GM12878 (cell line): ENCODE results near the gene HSPB6. TPM values are rescaled to one million over a fixed set of nuclear protein-coding genes. Genes with fewer than 3 reads are reported as not detected.
A peak's percentile ranks its signal among the peaks of the same experiment; 100 is the strongest.

Source experiments
- ATAC-seq: fragments of 200-7000 bp; cut with Tn5 transposase; 3 replicates; pipeline ENCODE4 v1.9.1; 2020; ENCODE audit warnings: mild to moderate bottlenecking, moderate library complexity
- BruUV-seq: library from RNA; stranded (reverse); fragments of 400-500 nt; replicated peaks from 2 replicates; lab custom pipeline; 2021; lab: Mats Ljungman, UMichigan
- CTCF ChIA-PET: fragments of 300-600 bp; sonication (Branson Sonifier 250); formaldehyde crosslinking; extraction: SDS; loops from one replicate; lab custom pipeline; 2021; ENCODE audit warnings: inconsistent platforms; lab: Yijun Ruan, JAX
- POLR2A ChIA-PET: fragments of 350-600 bp; formaldehyde crosslinking; extraction: SDS; loops from one replicate; lab custom pipeline; 2021; ENCODE audit warnings: inconsistent platforms; lab: Charles Lee
- RAD21 ChIA-PET: fragments of 300-600 bp; sonication (Branson Sonifier 250); formaldehyde crosslinking; loops from one replicate; lab custom pipeline; 2023; ENCODE audit warnings: antibody characterized with exemption; ENCODE audit not compliant: unreplicated experiment; lab: Charles Lee
- SMC1A ChIA-PET: fragments of 300-600 bp; sonication (Branson Sonifier 250); formaldehyde crosslinking; loops from one replicate; lab custom pipeline; 2023; ENCODE audit not compliant: unreplicated experiment, uncharacterized antibody; lab: Charles Lee
- DNase-seq: peaks from one replicate; pipeline ENCODE4 v3.0.0-alpha.2; 2011; ENCODE audit warnings: low read depth, low spot score
- FAIRE-seq: peaks from 3 replicates; lab custom pipeline; 2011; peaks lifted over from hg19 to GRCh38; lab: Jason Lieb, UNC
- H2AFZ ChIP-seq: 2 replicates; pipeline ENCODE4 v1.6.0; 2011; ENCODE audit warnings: low read depth, low read length, control low read depth; ENCODE audit not compliant: control insufficient read depth
- H3K27ac ChIP-seq: 2 replicates; pipeline ENCODE4 v1.5.1; 2011; ENCODE audit warnings: control low read depth; ENCODE audit not compliant: control insufficient read depth, insufficient read depth
- H3K27me3 ChIP-seq, 2 experiments: replicated peaks in 1 of 2; 2 replicates each; pipeline versions ENCODE4 v1.6.0 to v1.6.1; 2011; ENCODE audit warnings: low read length in 1 of 2; ENCODE audit not compliant: control insufficient read depth in 2 of 2, insufficient read depth in 2 of 2
- H3K36me3 ChIP-seq, 2 experiments: 2 replicates each; pipeline ENCODE4 v1.5.1; 2011; ENCODE audit warnings: low read length in 1 of 2; ENCODE audit not compliant: control insufficient read depth in 2 of 2, insufficient read depth in 2 of 2
- H3K4me1 ChIP-seq: 2 replicates; pipeline ENCODE4 v1.6.1; 2011; ENCODE audit warnings: mild to moderate bottlenecking, low read length, moderate library complexity, mixed read lengths; ENCODE audit not compliant: control insufficient read depth, insufficient read depth
- H3K4me2 ChIP-seq: 2 replicates; pipeline ENCODE4 v1.6.0; 2011; ENCODE audit warnings: control low read depth; ENCODE audit not compliant: control insufficient read depth, insufficient read depth
- H3K4me3 ChIP-seq: fragments of 200-600 bp; sonication (generic); 2 replicates; pipeline ENCODE4 v1.5.1; 2016
- H3K79me2 ChIP-seq: 2 replicates; pipeline ENCODE4 v1.6.0; 2011; ENCODE audit warnings: low read length; ENCODE audit not compliant: control insufficient read depth, insufficient read depth
- H3K9ac ChIP-seq: 2 replicates; pipeline ENCODE4 v1.8.0; 2011; ENCODE audit warnings: low read length, control low read depth, mixed read lengths; ENCODE audit not compliant: control insufficient read depth, insufficient read depth
- H3K9me3 ChIP-seq: replicated peaks from 3 replicates; pipeline ENCODE4 v1.5.1; 2011; ENCODE audit warnings: mild to moderate bottlenecking, low read length; ENCODE audit not compliant: control insufficient read depth, insufficient read depth
- H4K20me1 ChIP-seq: 2 replicates; pipeline ENCODE4 v1.6.0; 2011; ENCODE audit not compliant: control insufficient read depth, insufficient read depth
- BCL3 ChIP-seq: IDR thresholded peaks from 2 replicates; pipeline ENCODE4 v1.6.1; 2011; ENCODE audit warnings: borderline replicate concordance, low read depth, mild to moderate bottlenecking, moderate library complexity, low read length; ENCODE audit not compliant: insufficient read depth, poor library complexity, severe bottlenecking
- CREM ChIP-seq: IDR thresholded peaks from 2 replicates; pipeline ENCODE4 v1.6.1; 2014; ENCODE audit warnings: antibody characterized with exemption, low read depth
- EZH2 ChIP-seq: IDR thresholded peaks from 2 replicates; pipeline ENCODE4 v1.6.1; 2012; ENCODE audit warnings: low read depth, mild to moderate bottlenecking, control low read depth, inconsistent platforms, low read length, borderline replicate concordance; ENCODE audit not compliant: control insufficient read depth
- KLF5 ChIP-seq: fragments of 450-650 bp; IDR thresholded peaks from 2 replicates; pipeline ENCODE4 v1.6.1; 2014; ENCODE audit warnings: mild to moderate bottlenecking; ENCODE audit not compliant: partially characterized antibody
- MAX ChIP-seq: IDR thresholded peaks from 2 replicates; pipeline ENCODE4 v1.6.1; 2012; ENCODE audit warnings: low read depth, low read length, improper control_type of control experiment
- MXI1 ChIP-seq: fragments of 150-350 bp; IDR thresholded peaks from 2 replicates; pipeline ENCODE4 v1.6.1; 2011; ENCODE audit warnings: low read depth, mild to moderate bottlenecking, inconsistent platforms, low read length, improper control_type of control experiment
- MYC ChIP-seq: IDR thresholded peaks from 2 replicates; pipeline ENCODE4 v1.6.1; 2011; ENCODE audit warnings: mild to moderate bottlenecking, low read length, moderate library complexity, inconsistent platforms; ENCODE audit not compliant: insufficient read depth, insufficient replicate concordance, insufficient read length, severe bottlenecking
- NFIC ChIP-seq: IDR thresholded peaks from 2 replicates; pipeline ENCODE4 v1.6.1; 2012; ENCODE audit warnings: low read depth, mild to moderate bottlenecking, inconsistent platforms, low read length, moderate library complexity
- PAX5 ChIP-seq: IDR thresholded peaks from 2 replicates; pipeline ENCODE4 v1.6.1; 2011; ENCODE audit warnings: low read depth, low read length, borderline replicate concordance
- POLR2AphosphoS2 ChIP-seq: IDR thresholded peaks from 2 replicates; pipeline ENCODE4 v1.6.1; 2011; ENCODE audit warnings: low read depth, mild to moderate bottlenecking, low read length, improper control_type of control experiment, moderate library complexity
- SIN3A ChIP-seq: IDR thresholded peaks from 2 replicates; pipeline ENCODE4 v1.6.1; 2012; ENCODE audit warnings: low read depth, low read length, improper control_type of control experiment
- SRF ChIP-seq, 2 experiments: IDR thresholded peaks; 2 replicates each; pipeline ENCODE4 v1.6.1; 2011; ENCODE audit warnings: low read depth in 2 of 2, low read length in 2 of 2, mild to moderate bottlenecking in 1 of 2, moderate library complexity in 1 of 2
- STAT1 ChIP-seq: fragments of 450-650 bp; conservative IDR thresholded peaks from 2 replicates; pipeline ENCODE4 v1.6.1; 2014; ENCODE audit warnings: antibody characterized with exemption, mild to moderate bottlenecking
- TAF1 ChIP-seq: IDR thresholded peaks from 2 replicates; pipeline ENCODE4 v1.6.1; 2011; ENCODE audit warnings: mild to moderate bottlenecking, low read depth, low read length, borderline replicate concordance
- TBL1XR1 ChIP-seq: IDR thresholded peaks from 2 replicates; pipeline ENCODE4 v1.6.1; 2012; ENCODE audit warnings: low read depth, low read length, improper control_type of control experiment
- ZNF384 ChIP-seq: IDR thresholded peaks from 2 replicates; pipeline ENCODE4 v1.6.1; 2012; ENCODE audit warnings: low read depth, mild to moderate bottlenecking, low read length, improper control_type of control experiment, borderline replicate concordance
- WGBS: methylation state at CpG from one replicate; pipeline ENCODE4 v1.1.6; 2016; ENCODE audit warnings: low lambda C conversion rate; ENCODE audit not compliant: insufficient replicate concordance, insufficient coverage; ENCODE audit errors: missing lambda C conversion rate; 5-methylcytosine and 5-hydroxymethylcytosine counted together
- in situ Hi-C: fragments of 300-500 bp; cut with MboI; formaldehyde crosslinking; loops from 9 replicates; pipeline ENCODE4 v1.14.3; 2018; ENCODE audit warnings: mixed read lengths
- intact Hi-C: fragments of 100-400 bp; cut with micrococcal nuclease; formaldehyde crosslinking; loops from one replicate; pipeline ENCODE4 v1.14.2; 2022; ENCODE audit not compliant: unreplicated experiment
- polyA plus RNA-seq, 11 experiments: library from polyadenylated mRNA; depleted of rRNA in 4 of 11; unstranded in 6 of 11; stranded (reverse) in 5 of 11; fragments of >200 nt; fragmentation: Nextera tagmentation in 4 of 11; fragmentation: Illumina TruSeq in 1 of 11; extraction: Ambion mirVana in 4 of 11; extraction: Trizol in 1 of 11; gene quantifications; 1 replicate in 1 of 11; 2 replicates in 10 of 11; pipeline versions ENCODE4 v1.2.1 to v1.2.3, GENCODE V29; 2011 to 2016; ENCODE audit warnings: inconsistent platforms in 2 of 11, missing spikeins in 2 of 11, low read depth in 1 of 11
- total RNA-seq, 4 experiments: library from RNA; depleted of rRNA in 3 of 4; stranded (reverse); fragments of >200 nt in 3 of 4; fragmentation: Illumina TruSeq in 1 of 4; extraction: Trizol in 1 of 4; gene quantifications; 2 replicates each; pipeline versions ENCODE4 v1.2.1 to v1.2.3, GENCODE V29; 2013 to 2021
- TF ChIP-seq, protein P1 (sequence below): IDR thresholded peaks from 2 replicates; pipeline ENCODE4 v1.6.1; 2011; ENCODE audit warnings: low read depth, mild to moderate bottlenecking, low read length, moderate library complexity, borderline replicate concordance; ENCODE audit errors: extremely low read depth
- TF ChIP-seq, protein P2 (sequence below): fragments of 450-650 bp; IDR thresholded peaks from 2 replicates; pipeline ENCODE4 v1.6.1; 2016; ENCODE audit warnings: mild to moderate bottlenecking

Gene HSPB6
- total and polyA plus RNA-seq, 10 of the 15 experiments (the other 5 are each of a cell fraction or from before 2014, with no cell fraction given): 0.09 to 1.6 (median 0.36) TPM; not detected in 4

DNA sequence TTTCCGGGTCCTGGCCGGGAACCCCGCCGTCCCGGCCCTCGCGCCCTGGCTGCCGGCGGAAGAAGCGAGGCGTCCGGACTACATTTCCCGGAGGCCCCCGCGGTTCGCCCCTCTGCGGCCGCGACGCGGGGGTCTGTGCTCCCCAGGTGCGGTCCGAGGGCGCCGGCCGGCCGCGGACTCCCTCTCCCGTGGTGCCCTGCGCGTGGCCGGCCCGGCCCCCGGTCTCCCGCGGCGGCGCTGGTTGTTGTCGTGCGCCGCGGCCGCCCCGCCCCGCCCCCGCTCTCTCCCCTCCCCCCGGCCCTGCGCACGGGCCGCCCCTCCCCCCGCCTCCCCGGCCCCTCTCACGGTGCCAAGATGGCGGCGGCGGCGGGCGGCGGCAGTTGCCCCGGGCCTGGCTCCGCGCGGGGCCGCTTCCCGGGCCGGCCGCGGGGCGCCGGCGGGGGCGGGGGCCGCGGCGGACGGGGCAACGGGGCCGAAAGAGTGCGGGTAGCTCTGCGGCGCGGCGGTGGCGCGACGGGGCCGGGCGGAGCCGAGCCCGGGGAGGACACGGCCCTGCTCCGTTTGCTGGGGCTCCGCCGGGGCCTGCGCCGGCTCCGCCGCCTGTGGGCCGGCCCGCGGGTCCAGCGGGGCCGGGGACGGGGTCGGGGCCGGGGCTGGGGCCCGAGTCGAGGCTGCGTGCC lies 39.0 kb downstream of the HSPB6 start, which contains the start of gene KMT2B:
Gene KMT2B (plus strand): TSS at position 339 of the 680 bp plus-strand sequence. CDS start 16 bp downstream, at position 355.
- peak; percentile 58 for ATAC-seq
- Histone ChIP-seq H4K20me1 (no peaks in the 10 kb centered on the region), H3K27ac (peak within 1 kb of the TSS; percentile 72), H2AFZ (peak within 1 kb of the TSS; percentile 87), H3K27me3 (no peaks in the 10 kb centered on the region), H3K9ac (peak within 1 kb of the TSS; percentile 83), H3K4me3 (peak within 1 kb of the TSS; percentile 97), H3K9me3 (no peaks in the 10 kb centered on the region), H3K36me3 (peaks cover 0 to 9% of the 10 kb centered on the region in 2 experiments), H3K4me2 (peak within 1 kb of the TSS; percentile 99), H3K4me1 (peaks cover 25% of the 10 kb centered on the region), H3K79me2 (peaks cover 61% of the 10 kb centered on the region)
- RAD21 ChIA-PET: interaction anchor here (1.2 to 1.5 kb wide), 4 partner anchors 21 to 208 kb away, joined by 3 to 8 read pairs (median 8); partner anchors contain the start of gene IGFLR1
- intact Hi-C loops: loop anchor here (1.0 to 2.0 kb wide), 4 partner anchors 23 to 213 kb away; partner anchors contain the start of genes PSENEN and U2AF1L4
- DNase-seq: no peak
- in situ Hi-C loops: no loop called here
- under 1% methylated on average over 40 of the region's 109 CpGs for WGBS
- POLR2A ChIA-PET: interaction anchor here (1.0 to 1.8 kb wide), 5 partner anchors 16 to 27 kb away, joined by 5 to 12 read pairs (median 6); partner anchors contain the start of genes IGFLR1, PSENEN and U2AF1L4
- CTCF ChIA-PET: interaction anchor here (1.2 to 1.5 kb wide), 3 partner anchors 16 to 58 kb away, joined by 3 to 8 read pairs (median 3); no protein-coding TSS in a partner anchor
- no peak for FAIRE-seq
- SMC1A ChIA-PET: interaction anchor here (0.9 to 1.5 kb wide), 5 partner anchors 16 to 27 kb away, joined by 3 to 8 read pairs (median 3); partner anchors contain the start of genes PSENEN and U2AF1L4
- no TSS peak for BruUV-seq
- TF ChIP-seq, protein P1, sequence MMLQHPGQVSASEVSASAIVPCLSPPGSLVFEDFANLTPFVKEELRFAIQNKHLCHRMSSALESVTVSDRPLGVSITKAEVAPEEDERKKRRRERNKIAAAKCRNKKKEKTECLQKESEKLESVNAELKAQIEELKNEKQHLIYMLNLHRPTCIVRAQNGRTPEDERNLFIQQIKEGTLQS: peak; percentile 24; the same call in 1 of the 2 replicates
- no peak for TF ChIP-seq MAX
- TF ChIP-seq BCL3: no peak
- no peak for TF ChIP-seq TAF1
- TF ChIP-seq NFIC: no peak
- no peak for TF ChIP-seq PAX5
- no peak; the same call in 1 of the 2 replicates for TF ChIP-seq MXI1
- peak; percentile 29; the same call in 1 of the 2 replicates for TF ChIP-seq TBL1XR1
- no peak for TF ChIP-seq STAT1
- TF ChIP-seq, protein P2, sequence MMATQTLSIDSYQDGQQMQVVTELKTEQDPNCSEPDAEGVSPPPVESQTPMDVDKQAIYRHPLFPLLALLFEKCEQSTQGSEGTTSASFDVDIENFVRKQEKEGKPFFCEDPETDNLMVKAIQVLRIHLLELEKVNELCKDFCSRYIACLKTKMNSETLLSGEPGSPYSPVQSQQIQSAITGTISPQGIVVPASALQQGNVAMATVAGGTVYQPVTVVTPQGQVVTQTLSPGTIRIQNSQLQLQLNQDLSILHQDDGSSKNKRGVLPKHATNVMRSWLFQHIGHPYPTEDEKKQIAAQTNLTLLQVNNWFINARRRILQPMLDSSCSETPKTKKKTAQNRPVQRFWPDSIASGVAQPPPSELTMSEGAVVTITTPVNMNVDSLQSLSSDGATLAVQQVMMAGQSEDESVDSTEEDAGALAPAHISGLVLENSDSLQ: no peak
- TF ChIP-seq POLR2AphosphoS2: peak; percentile 86
- 0 out of 4 replicates have a peak, but pooled peaks of 1 of the 2 experiments have one; percentile 47 for TF ChIP-seq SRF (IDR thresholded peaks at IDR 0.05; ENCODE audit: low read depth in 2 of 2, low read length in 2 of 2)
- TF ChIP-seq SIN3A: no peak
- peak; percentile 84 for TF ChIP-seq KLF5
- no peak for TF ChIP-seq EZH2
- TF ChIP-seq ZNF384: no peak
- peak; percentile 84; the same call in 1 of the 2 replicates for TF ChIP-seq CREM
- no peak for TF ChIP-seq MYC
